NCI-H2171 (cell line): ENCODE measurements around the gene DCLK3.

ENCODE experiments used
- DNase-seq: peaks from one replicate; lab custom pipeline; 2025; lab: John Stamatoyannopoulos, UW

Gene DCLK3, protein sequence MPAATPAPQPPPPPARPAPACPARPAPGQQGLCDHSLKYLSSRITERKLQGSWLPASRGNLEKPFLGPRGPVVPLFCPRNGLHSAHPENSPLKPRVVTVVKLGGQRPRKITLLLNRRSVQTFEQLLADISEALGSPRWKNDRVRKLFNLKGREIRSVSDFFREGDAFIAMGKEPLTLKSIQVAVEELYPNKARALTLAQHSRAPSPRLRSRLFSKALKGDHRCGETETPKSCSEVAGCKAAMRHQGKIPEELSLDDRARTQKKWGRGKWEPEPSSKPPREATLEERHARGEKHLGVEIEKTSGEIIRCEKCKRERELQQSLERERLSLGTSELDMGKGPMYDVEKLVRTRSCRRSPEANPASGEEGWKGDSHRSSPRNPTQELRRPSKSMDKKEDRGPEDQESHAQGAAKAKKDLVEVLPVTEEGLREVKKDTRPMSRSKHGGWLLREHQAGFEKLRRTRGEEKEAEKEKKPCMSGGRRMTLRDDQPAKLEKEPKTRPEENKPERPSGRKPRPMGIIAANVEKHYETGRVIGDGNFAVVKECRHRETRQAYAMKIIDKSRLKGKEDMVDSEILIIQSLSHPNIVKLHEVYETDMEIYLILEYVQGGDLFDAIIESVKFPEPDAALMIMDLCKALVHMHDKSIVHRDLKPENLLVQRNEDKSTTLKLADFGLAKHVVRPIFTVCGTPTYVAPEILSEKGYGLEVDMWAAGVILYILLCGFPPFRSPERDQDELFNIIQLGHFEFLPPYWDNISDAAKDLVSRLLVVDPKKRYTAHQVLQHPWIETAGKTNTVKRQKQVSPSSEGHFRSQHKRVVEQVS

DNA sequence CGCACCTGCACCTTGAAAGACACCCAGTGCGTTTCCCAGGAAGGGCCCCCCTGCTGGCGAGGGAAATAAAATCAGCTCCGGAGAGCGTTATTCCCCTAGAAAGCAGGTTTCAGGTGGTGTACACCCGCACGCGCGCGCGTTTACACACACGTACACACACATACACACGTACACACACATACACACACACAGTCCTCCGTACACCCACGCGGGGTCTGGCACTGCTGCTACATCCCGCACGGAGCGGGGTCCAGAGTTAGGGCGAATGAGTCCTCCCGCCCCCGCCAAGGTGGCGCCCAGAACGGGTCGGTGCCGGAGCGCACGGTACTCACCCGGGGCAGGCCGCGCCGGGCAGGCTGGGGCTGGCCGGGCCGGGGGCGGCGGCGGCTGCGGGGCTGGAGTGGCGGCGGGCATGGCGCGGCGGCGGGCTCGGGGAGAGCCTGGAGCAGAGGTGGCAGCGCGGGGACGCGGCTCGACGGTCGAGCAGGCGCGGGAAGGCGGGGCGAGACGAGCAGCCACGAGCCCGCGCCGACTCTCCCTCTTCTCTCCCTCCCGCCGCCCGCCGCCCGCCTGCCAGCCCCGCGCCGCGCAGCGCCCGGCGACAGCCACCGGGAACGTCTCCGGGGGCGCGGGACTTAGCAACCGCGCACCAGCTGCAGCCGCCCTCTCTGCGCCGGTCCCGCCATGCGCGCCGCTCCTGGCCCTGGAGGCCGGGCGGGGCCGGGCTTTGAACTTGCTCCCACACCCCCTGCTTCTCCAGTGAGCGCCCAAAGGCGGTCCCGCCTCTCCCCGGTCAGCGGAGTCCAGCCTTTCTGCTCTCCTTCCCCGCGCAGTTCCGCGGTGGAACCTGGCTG is at the start of gene DCLK3:
Gene DCLK3, minus strand, starts transcription at position 704 of the 854 bp plus-strand sequence. Its CDS starts 290 bp downstream, at position 414.
- peak; percentile 15 for DNase-seq

DNA sequence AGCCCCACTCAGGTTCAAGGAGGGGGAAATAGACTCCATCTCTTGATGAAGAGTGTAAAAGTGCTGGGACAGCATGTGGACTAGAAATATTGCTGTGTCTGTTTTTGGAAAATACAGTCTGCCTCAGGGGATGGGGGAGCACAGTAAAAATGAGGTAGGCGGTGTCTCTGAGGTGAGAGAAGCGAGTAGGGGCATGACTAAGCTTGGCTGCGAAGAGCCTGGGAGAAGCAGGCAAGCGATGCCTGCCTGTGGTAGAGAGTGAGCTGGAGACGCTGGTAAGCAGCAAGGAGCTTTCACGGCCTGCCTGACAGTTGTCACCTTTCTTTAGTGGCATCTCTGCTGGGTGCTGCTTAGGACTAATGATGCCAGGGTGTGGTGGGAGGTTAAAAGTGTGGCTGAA is 49.0 kb upstream of the DCLK3 start:
- no peak for DNase-seq

- DNase-seq, result no peak
Measured at GRCh38 chr3:36812240-36812639, 47.9 kb upstream of the DCLK3 start.

DNA sequence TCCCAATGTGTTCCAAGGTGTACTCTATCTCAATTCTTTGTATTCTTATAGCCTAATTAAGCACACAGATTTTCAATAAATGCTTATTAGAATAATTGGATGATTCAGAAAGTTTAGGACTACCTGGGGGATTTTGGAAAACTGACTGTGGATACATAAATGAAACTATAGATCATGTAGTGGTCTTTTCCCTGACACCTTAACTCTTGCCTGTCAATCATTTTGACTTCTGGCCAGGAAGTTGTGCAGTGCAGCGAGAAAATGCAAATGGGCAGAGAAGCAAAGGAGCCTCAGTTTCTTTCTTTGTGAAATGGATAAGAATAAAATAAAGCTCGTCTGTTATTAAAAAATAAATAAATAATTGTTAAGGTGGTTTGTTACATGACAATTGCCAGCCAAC is 47.4 kb upstream of the DCLK3 start:
- no peak for DNase-seq

GRCh38 chr3:36804295-36805055 is 40.1 kb upstream of the DCLK3 start:
- peak; percentile 50 for DNase-seq

DNA sequence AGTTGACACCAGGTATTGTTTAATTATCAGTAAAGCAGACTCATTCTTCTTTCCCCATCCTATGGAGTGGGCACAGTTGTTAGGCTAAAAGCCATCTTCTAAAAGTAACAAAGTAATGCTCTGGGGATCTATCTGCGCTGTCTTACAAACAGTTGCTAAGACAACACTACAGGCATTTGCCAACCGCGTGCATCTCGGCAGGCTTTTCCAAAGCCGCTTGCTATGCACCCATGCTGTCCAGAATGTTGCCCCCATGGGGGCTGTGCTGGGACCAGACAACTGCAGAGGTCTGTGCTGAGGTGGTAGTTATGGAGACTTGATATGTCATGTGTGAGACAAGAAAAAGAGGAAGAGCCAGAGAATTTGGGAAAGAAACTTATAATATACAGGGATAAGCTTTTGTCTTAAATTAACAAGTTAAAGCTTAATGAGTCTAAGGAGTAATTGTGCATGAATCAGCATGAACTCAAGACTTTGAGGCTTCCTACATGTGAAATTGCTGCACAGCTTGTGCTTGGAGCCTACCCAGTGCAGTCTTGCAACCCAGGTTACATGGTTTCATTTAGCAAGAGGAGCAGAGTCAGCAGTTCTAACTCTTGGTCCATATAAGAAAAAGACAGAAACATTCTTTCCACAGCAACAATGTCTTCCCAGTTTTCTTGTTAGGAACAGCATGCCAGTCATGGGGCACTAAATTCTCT is 38.9 kb upstream of the DCLK3 start:
- DNase-seq, result no peak

GRCh38 chr3:36800533-36801116 is 36.3 kb upstream of the DCLK3 start:
- no peak for DNase-seq

GRCh38 chr3:36796881-36797280 is 32.5 kb upstream of the DCLK3 start:
- no peak for DNase-seq

- DNase-seq, result no peak
Measured at GRCh38 chr3:36796161-36796560, 31.8 kb upstream of the DCLK3 start.

DNA sequence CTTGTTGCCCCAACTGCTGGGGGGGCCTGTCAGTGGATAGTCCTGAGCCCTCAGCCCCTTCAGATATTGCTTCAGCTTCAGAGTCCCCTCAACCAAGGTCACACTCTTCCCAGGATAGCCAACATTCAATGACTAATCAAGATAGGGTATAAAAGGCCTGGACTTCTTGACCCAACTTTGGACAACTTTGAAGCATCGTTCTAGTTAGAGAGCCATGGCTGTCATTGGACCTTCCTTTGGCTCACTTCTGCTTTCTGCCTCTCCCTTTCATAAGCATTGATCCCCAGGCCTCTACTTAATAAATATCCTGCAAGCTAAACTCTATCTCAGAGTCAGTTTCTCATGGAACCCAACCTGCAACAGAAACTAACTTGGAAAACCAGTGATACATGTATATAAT is 31.3 kb upstream of the DCLK3 start:
- no peak for DNase-seq

DNA sequence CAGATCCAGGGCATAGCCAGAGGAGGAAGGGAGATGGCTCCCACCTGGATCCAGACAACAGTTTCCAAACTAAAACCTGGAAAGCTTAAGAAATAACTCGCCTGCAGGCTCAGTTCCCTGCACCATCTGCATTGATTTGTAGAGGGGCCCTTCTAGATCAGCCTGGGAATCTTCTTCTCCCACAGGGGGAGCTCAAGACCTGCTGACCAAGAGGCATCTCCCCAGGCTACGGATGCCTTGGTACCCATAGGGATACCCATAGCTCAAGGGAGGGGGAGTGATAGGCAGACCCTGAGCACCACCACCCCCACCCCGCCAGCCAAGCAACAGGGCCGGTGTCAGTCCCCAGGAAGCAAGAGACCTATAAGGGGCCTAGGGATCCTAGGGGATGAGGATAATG is 28.0 kb upstream of the DCLK3 start:
- DNase-seq, result no peak

DNA sequence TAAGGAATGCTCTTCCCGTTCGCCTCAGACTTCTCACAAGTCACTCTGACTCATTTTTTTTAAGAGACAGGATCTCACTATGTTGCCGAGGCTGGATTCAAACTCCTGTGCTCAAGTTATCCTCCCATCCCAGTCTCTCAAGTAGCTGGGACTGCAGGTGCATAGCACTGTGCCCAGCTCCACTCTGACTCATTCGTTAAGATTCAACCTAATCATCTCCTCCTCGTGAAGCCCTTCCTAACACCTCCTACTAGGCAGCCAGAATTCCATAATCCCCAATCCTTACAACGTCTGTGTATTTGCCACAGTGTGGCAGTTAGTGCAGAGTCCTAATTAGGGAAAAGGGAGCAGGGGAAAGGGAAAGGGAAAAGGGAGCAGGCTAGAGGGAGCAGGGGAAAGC is 26.4 kb upstream of the DCLK3 start:
- DNase-seq, result no peak

- DNase-seq, result no peak
Measured at GRCh38 chr3:36786921-36787890, 22.9 kb upstream of the DCLK3 start.

DNA sequence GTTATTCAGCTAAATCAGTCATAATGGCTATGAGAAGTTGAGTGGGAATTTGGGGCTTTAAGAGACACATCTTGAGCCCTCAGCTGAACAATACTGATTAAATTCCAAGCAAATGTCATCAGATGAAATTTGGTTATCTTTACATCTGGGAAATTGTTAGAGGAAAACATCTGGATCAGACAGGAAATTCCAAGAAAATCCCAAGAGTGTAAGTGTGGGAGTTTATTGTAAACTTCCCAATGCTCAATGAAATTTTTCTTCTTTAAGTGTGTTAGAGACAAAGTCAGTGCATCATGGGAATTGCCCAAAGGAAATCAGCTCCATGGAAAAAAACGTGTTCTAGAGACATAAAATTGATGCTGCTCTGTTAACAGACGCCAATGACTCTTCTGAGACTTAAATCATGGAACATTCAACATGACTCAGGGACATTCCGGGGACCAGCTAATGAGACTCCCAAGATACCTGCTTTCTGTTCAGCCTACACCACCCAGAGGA is 19.8 kb upstream of the DCLK3 start:
- DNase-seq, result no peak

DNA sequence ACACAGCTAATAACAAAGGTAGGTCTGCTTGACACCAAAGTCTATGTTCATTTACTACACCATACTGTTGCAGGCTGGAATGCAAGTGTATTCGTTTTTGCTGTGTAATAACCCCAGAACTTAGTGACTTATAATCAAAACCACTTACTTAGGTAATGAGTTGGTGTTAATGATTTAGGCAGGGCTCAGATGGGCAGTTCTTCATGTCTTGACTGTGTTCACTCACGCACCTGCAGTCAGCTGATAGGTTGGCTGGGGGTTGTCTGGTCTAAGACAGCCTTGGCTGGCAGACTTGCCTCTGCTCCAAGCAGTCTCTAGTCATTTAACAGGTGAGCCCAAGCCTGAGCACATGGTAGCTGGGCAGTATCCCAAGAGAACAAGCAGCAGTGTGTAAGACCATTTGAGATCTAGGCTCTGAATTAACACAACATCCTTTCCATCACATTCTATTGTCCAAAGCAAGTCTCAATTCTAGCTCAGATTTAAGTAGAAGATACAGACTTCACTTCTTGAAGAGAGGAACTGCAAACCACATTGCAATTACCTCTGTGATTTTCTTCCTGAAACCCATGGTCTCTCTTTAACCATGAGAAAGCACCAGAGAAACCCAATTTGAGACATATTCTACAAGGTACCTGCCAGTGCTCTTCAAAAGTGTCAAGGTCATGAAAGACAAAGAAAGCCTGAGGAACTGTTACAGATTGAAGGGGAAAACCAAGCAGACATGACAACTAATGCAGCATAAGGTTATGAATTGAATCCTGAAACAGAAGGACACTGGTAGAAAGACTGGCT is 13.3 kb upstream of the DCLK3 start:
- no peak for DNase-seq

DNA sequence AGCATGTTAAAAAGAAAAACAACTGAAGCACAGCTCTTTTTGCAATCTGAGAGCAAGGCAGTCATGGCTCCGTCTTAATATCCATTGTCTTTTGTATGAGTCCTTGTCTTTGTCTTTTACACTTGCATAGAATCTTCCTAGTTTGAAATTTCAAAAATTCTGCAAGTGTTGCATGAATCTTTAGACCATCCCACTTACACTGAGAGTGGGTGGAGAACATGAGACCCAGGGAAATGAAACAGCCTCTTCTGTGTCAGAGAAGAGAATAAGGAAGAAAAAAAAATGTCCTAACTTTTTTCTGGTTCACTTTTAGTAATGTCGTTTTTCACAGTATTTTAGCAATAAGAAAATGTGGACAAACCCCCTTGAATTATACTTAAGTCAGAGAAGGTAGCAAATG is 12.1 kb upstream of the DCLK3 start:
- DNase-seq, result no peak

DNA sequence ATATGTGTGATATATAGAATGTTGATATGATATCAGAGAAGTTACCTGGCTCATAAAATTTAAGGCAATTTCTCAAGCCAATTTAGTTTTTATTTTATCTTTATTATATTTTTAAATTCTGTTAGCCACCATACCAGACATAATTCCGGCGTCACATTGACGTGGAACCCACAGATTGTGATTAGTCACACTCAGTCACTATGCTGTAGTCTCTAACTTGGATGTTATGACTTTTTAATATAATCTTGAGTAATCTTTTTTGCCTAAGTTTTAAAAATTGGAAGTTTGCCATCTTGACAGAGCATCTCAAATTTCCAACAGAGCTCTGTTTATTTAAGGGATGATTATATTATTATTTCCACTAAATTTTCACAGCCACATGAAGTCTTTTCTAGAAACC is 9.7 kb upstream of the DCLK3 start:
- no peak for DNase-seq

- DNase-seq, result no peak
Measured at GRCh38 chr3:36771931-36772330, 7.6 kb upstream of the DCLK3 start.
